Loucy (cell line): Measurements from ENCODE around the gene CORO2B.

ENCODE experiments used
- H2AFZ ChIP-seq: fragments of 200-600 bp; sonication (generic); 2 replicates; pipeline ENCODE4 v1.6.0; 2016; ENCODE audit warnings: antibody characterized with exemption, mild to moderate bottlenecking, low read length, moderate library complexity
- H3F3A ChIP-seq: fragments of 200-600 bp; 2 replicates; pipeline ENCODE4 v1.6.0; 2016; ENCODE audit warnings: antibody characterized with exemption, low read depth, mild to moderate bottlenecking
- H3K27me3 ChIP-seq: fragments of 200-600 bp; sonication (generic); 2 replicates; pipeline ENCODE4 v1.6.1; 2014; ENCODE audit warnings: low read length, mild to moderate bottlenecking; ENCODE audit not compliant: insufficient read depth, poor library complexity, severe bottlenecking
- H3K36me3 ChIP-seq: fragments of 200-600 bp; sonication (generic); 2 replicates; pipeline ENCODE4 v1.6.1; 2016; ENCODE audit warnings: low read length; ENCODE audit not compliant: insufficient read depth
- H3K4me1 ChIP-seq: fragments of 200-600 bp; sonication (generic); 2 replicates; pipeline ENCODE4 v1.5.1; 2014; ENCODE audit warnings: low read length, mild to moderate bottlenecking; ENCODE audit not compliant: insufficient read depth, poor library complexity, severe bottlenecking
- H3K4me2 ChIP-seq: fragments of 200-600 bp; sonication (generic); 2 replicates; pipeline ENCODE4 v1.6.0; 2014; ENCODE audit warnings: antibody characterized with exemption, low read length, low read depth, mild to moderate bottlenecking; ENCODE audit not compliant: poor library complexity, severe bottlenecking
- H3K4me3 ChIP-seq: fragments of 200-600 bp; sonication (generic); 2 replicates; pipeline ENCODE4 v1.5.1; 2014; ENCODE audit warnings: low read length, mild to moderate bottlenecking, mixed read lengths; ENCODE audit not compliant: poor library complexity, severe bottlenecking
- H3K79me2 ChIP-seq: fragments of 200-600 bp; sonication (generic); 2 replicates; pipeline ENCODE4 v1.6.1; 2014; ENCODE audit warnings: low read length; ENCODE audit not compliant: insufficient read depth
- H3K9ac ChIP-seq: fragments of 200-600 bp; sonication (generic); 2 replicates; pipeline ENCODE4 v1.6.0; 2014; ENCODE audit warnings: mild to moderate bottlenecking, low read depth, low read length, moderate library complexity; ENCODE audit not compliant: poor library complexity, severe bottlenecking
- H3K9me2 ChIP-seq: fragments of 200-600 bp; sonication (generic); replicated peaks from 2 replicates; pipeline ENCODE4 v1.6.1; 2016; ENCODE audit warnings: low read depth, low read length, mixed read lengths
- H3K9me3 ChIP-seq: fragments of 200-600 bp; sonication (generic); 2 replicates; pipeline ENCODE4 v1.6.1; 2014; ENCODE audit warnings: mild to moderate bottlenecking, antibody characterized with exemption, low read length, low read depth; ENCODE audit not compliant: insufficient read depth
- H4K20me1 ChIP-seq: fragments of 200-600 bp; sonication (generic); 2 replicates; pipeline ENCODE4 v1.6.0; 2014; ENCODE audit warnings: antibody characterized with exemption, low read length, mild to moderate bottlenecking; ENCODE audit not compliant: insufficient read depth, poor library complexity, severe bottlenecking
- EZH2phosphoT487 ChIP-seq: fragments of 200-600 bp; IDR thresholded peaks from 2 replicates; pipeline ENCODE4 v1.6.1; 2018; ENCODE audit warnings: antibody characterized with exemption, mild to moderate bottlenecking, moderate library complexity, borderline replicate concordance
- TF ChIP-seq, protein P1 (sequence below): fragments of 200-600 bp; sonication (generic); conservative IDR thresholded peaks from 2 replicates; pipeline ENCODE4 v1.5.1; 2014; ENCODE audit warnings: mild to moderate bottlenecking, antibody characterized with exemption, low read length

The CORO2B gene

GRCh38 chr15:68699124-68699880 lies 120.5 kb downstream of the CORO2B start:
- Histone ChIP-seq H3K4me1 (no peaks in the 10 kb centered on the region), H3K36me3 (no peaks in the 10 kb centered on the region), H3K79me2 (no peaks in the 10 kb centered on the region), H3K9me3 (no peaks in the 10 kb centered on the region), H3K4me2 (no peak overlapping the region), H4K20me1 (no peaks in the 10 kb centered on the region), H2AFZ (no peak overlapping the region), H3K9ac (no peak overlapping the region), H3K4me3 (no peak overlapping the region), H3K27me3 (no peaks in the 10 kb centered on the region), H3K9me2 (no peaks in the 10 kb centered on the region), H3F3A (no peaks in the 10 kb centered on the region)
- TF ChIP-seq EZH2phosphoT487 = no peak
- TF ChIP-seq, protein P1, sequence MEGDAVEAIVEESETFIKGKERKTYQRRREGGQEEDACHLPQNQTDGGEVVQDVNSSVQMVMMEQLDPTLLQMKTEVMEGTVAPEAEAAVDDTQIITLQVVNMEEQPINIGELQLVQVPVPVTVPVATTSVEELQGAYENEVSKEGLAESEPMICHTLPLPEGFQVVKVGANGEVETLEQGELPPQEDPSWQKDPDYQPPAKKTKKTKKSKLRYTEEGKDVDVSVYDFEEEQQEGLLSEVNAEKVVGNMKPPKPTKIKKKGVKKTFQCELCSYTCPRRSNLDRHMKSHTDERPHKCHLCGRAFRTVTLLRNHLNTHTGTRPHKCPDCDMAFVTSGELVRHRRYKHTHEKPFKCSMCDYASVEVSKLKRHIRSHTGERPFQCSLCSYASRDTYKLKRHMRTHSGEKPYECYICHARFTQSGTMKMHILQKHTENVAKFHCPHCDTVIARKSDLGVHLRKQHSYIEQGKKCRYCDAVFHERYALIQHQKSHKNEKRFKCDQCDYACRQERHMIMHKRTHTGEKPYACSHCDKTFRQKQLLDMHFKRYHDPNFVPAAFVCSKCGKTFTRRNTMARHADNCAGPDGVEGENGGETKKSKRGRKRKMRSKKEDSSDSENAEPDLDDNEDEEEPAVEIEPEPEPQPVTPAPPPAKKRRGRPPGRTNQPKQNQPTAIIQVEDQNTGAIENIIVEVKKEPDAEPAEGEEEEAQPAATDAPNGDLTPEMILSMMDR = no peak

- Histone ChIP-seq H3K79me2 (no peaks in the 10 kb centered on the region), H3K9me2 (no peaks in the 10 kb centered on the region), H3K4me2 (no peak overlapping the region), H3K9me3 (no peaks in the 10 kb centered on the region), H3K4me3 (no peak overlapping the region), H2AFZ (no peak overlapping the region), H3K4me1 (no peaks in the 10 kb centered on the region), H3K27me3 (no peaks in the 10 kb centered on the region), H3F3A (no peaks in the 10 kb centered on the region), H4K20me1 (no peaks in the 10 kb centered on the region), H3K36me3 (no peaks in the 10 kb centered on the region), H3K9ac (no peak overlapping the region)
- TF ChIP-seq EZH2phosphoT487 = no peak
- TF ChIP-seq, protein P1 = no peak
Measured at GRCh38 chr15:68699881-68700454, 121.2 kb downstream of the CORO2B start.

DNA sequence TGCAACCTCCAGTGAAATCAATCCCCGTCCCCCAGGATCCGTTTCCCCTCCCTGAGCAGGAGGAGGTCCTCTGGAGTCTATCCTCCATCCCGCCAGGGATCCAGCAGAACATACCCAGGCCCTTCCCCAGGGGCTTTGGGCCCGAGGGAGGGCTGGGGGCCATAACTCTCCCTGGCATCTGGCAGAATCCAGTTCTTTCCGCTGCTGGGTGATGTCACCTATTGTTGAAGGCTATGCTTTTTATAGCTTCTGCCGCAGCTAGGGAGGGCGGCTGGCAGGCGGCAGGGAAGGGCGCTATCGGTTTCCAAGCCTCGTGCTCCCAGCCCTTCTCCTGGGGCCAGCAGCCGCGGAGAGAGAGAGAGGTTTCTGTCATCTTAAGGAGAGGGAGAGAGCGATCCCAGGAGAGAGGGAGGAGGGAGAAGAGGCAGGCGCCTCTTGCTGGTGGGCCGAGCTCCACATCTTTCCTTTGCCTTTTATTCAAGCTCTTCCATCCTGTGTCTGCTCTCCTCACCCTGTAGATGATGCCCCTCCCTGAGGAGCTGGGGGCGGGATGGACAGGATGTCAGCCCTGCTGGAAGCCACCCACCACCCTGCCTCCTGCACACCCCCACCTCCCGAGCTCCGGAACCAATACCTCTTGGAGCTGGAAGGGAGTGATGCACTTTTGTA lies 121.8 kb downstream of the CORO2B start:
- no peak for TF ChIP-seq EZH2phosphoT487
- TF ChIP-seq, protein P1 = no peak
- Histone ChIP-seq H3K4me2 (no peak overlapping the region), H3K9me2 (no peaks in the 10 kb centered on the region), H3K4me1 (no peaks in the 10 kb centered on the region), H3K4me3 (no peak overlapping the region), H3K9me3 (no peaks in the 10 kb centered on the region), H3F3A (no peaks in the 10 kb centered on the region), H3K27me3 (no peaks in the 10 kb centered on the region), H3K79me2 (no peaks in the 10 kb centered on the region), H3K36me3 (no peaks in the 10 kb centered on the region), H4K20me1 (no peaks in the 10 kb centered on the region), H2AFZ (no peak overlapping the region), H3K9ac (no peak overlapping the region)
